Stimulated activated CD8-positive, alpha-beta memory T cell treated with anti-CD3 and anti-CD28 coated beads, Interleukin-12 subunit alpha, Interleukin-12 subunit beta, amount 100 ng/mL, for 4 hours (primary cell): ENCODE data around the gene RFPL3.
"Not testable (repeated sequence)": the region's sequence is repeated elsewhere in the genome, so short reads cannot be mapped to it uniquely, and the experiment has no call there.

Experiments
- DNase-seq: peaks from one replicate; pipeline ENCODE4 v3.0.0-alpha.2; 2020; ENCODE audit warnings: low read depth

RFPL3 gene

GRCh38 chr22:32353840-32354239 lies 3.8 kb upstream of the RFPL3 start:
- DNase-seq, result no peak

DNA sequence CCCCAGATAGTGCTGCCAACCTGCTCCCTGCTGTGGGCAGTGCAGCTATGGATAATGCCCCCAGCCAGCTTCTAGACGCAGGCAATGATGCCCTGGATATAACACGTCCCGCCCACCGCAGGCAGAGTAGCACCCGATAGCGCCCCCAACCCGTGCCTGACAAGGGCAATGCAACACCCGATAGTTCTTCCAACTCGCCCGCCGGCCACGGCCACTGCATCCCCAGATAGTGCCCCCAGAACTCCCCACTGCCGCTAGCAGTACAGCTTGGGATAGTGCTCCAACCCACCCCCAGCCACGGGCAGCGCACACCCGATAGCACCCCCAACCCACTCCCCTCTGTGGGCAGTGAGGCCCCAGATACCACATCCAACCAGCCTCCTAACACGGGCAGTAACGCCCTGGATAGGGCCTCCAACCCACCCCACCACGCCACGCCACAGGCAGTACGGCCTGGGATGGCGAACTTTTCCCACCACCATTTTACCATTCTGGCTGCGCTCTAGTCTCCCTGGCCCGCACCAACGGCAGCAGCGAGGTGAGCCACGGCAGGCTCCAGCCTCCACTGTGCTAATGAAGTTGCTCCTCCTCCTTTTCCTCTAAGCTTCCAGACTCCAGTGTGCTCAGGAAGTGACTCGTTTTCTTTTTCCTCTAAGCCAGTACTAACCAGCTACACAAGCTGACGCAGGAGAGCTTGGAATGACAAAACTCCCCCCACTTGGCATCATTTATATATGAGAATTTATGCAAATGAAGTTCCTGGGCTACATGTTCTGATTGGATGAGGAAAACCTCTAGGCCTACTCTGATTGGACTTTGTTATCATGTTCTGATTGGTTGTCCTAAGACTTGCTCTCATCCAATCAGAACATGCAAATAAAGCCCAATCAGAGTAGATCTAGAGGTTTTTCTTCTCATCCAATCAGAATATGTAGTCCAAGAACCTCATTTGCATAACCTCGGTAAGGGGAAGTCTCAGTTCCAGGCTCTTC lies 3.0 kb upstream of the RFPL3 start:
- DNase-seq, result no peak

DNA sequence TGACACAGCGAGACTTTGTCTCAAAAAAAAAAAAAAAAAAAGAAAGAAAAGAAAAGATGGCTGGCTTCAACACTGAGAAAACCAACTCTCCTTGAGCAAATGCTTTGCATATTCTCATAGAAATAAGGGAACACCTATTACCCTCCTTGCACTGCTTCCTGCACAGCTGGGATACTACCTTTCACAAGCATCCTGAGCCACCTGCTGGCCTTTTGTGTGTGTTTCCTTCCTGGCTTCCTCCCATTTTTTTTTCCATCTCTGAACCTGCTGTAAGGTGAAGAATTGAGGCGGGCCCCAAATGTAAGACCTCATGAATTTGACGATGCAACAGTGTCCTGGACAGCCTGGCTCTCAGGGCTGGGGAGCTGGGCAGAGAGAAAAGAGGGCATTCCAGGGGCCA lies 1.9 kb upstream of the RFPL3 start:
- no peak for DNase-seq

GRCh38 chr22:32360096-32360495 lies 2.4 kb downstream of the RFPL3 start:
- not testable (repeated sequence) for DNase-seq

DNA sequence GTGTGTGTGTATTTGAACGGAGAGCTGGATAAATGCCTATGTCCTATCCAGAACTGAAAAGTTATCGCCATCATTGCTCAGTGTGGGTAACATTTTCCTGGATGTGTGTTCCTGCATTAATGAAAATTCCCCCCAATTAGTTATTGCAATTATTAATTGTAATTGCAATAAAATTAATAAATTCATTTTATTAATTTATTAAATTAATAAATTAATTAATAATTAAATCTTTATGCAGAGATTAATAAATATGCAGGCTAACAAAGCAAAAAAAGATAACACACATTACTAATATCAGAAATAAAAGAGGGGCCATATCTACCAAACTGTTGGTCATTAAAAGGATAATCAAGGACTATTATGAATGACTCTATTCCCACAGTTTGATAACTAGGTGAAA lies 3.6 kb downstream of the RFPL3 start:
- no peak for DNase-seq

- DNase-seq, result no peak
Measured at GRCh38 chr22:32364210-32364609, 6.5 kb downstream of the RFPL3 start.

DNA sequence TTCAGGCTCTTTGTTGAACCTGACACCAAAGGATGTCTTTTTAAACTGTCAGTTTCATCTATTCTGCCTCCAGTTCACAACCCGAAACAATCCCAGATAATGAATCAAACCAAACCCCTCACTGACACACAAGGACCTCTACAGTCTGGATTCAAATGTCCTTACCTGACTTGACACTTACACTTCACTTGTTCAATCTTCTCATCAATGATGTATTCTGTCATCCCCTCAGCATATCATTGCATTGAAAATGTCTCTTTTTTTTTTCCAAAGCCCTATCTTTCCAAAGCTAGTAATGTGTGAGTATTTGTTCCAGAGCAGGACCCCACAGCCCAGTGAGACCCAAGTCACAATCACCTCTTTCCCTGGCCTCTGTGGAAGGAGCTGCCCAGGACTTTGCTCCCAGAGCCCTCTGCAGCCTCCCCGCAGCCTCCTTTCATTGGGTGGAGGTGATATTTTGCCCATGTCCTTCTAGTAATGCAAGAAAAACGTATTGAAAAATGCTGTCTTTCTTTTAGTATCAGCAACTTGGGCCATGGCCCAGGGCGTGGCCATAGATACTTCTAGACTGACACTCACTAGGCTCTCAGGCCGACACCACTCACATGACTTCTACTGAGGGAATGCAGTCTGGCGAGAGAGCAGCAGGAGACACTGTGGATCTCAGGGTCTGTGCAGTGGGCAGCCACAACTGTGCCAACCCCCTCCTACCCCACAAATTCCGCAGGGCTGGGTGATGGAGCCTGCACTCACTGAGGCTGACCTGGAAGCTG lies 18.2 kb downstream of the RFPL3 start:
- DNase-seq, result no peak

- no peak for DNase-seq
Measured at GRCh38 chr22:32376681-32377080, 19.0 kb downstream of the RFPL3 start.

- DNase-seq, result no peak
Measured at GRCh38 chr22:32378707-32379272, 21.1 kb downstream of the RFPL3 start.

- no peak for DNase-seq
Measured at GRCh38 chr22:32380991-32381390, 23.3 kb downstream of the RFPL3 start.

DNA sequence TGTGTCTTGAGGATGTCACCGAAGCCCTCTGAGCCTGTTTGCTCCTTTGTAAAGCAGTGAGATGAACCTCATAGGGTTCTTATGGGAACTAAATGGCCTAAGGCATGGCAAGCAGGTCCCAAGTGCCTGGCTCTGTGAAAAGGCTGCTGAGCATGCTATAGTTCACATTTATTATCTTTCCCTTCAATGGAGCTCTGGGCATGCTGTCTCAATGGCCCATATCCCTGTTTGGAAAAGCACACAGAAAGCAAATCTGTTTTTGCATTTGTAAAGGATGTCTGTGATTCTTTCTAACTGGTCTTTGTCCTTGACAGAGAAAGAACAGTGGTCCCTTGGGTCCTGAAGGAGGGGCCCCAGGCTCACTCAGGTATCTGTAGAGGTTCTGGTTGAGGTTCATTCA lies 28.0 kb downstream of the RFPL3 start:
- no peak for DNase-seq

DNA sequence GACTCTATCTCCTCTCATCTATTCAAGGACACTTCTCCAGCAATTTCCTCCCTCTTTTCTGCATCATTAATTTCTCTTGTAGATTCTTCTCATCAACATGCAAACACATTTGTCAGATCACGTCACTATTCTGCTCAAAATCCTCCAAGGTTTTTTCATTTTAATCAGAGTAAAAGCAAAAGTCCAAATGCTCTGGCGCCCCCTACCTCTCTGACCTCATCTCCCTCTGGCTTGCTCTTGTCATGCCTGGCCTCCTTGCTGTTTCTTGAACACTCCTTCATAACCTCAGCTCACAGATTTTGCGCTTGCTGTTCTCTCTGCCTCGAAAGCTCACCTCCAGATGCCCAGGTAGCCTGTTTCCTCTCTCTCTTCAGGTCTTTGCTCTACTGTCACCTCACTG lies 32.0 kb downstream of the RFPL3 start:
- no peak for DNase-seq

DNA sequence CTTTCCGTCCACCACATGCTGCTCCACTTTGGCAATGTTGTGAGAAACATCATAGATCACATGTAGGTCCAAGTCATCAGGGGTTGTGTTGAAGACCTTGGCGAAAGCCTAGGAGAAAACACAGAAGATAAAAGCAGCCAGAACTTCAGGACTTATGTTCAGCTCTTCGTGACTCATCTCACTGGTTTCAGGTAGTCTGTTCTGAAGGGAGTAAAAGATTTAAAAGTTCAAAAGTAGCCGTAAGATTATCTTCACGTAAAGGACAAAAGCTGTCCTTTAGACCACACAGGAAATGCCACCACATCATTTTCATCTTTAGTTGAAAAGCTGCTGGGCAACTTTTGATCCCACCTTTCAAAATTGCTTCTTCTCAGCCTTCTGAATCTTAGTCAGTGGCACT lies 37.4 kb downstream of the RFPL3 start:
- no peak for DNase-seq

- DNase-seq, result no peak
Measured at GRCh38 chr22:32396255-32396654, 38.6 kb downstream of the RFPL3 start.

DNA sequence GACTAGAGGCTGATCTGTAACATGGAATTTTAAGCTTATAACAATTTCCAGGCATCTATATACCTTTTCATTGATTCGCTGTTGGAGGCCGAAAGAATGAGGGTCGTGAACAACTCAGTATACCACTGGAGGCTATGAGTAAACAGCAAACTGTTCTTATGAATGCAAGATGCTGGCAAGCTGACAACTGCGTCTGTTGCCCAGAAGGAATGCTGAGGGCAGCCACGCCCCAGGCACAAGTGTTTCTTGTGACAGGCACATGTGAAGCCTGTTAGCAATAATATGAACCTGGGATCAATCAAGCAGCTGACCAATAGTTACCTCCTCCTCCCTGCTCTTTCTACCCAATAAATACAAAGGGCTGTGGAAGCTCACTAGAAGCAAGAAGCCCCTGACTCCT lies 39.1 kb downstream of the RFPL3 start:
- no peak for DNase-seq

GRCh38 chr22:32401486-32401885 lies 43.8 kb downstream of the RFPL3 start:
- no peak for DNase-seq

- DNase-seq, result no peak
Measured at GRCh38 chr22:32404021-32404420, 46.4 kb downstream of the RFPL3 start.

- no peak for DNase-seq
Measured at GRCh38 chr22:32407312-32407711, 49.6 kb downstream of the RFPL3 start.

DNA sequence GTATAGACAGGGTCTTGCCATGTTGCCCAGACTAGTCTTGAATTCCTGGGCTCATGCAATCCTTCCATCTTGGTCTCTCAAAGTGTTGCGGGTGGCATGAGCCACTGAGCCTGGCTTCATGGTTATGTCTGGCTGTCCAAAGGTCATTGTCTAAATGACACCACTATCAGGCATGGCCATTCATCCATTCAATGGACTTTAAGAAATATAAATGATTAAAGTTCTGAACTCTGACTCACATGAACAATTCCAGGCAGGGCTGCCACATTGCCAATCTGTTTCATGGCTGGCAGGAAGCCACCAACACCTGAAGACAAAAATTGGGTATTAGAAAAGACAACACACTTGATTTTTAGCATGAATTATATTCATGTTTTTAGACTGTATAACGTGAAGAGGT lies 50.3 kb downstream of the RFPL3 start:
- DNase-seq, result no peak

DNA sequence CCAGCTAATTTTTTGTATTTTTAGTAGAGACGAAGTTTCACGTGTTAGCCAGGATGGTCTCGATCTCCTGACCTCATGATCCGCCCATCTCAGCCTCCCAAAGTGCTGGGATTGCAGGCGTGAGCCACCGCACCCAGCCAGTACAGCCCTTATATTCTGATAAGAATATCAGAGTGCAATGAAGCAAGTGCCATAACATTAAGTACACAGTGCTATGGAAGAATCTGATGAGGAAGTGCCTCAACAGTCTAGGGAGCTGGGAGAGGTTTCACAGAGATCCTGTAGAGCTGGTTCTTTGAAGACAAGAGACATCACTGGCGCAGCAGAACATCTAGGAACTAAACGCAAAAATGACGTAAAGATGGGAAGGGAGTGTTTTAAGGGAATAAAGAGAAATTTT lies 52.3 kb downstream of the RFPL3 start:
- DNase-seq, result no peak

- no peak for DNase-seq
Measured at GRCh38 chr22:32410459-32410858, 52.8 kb downstream of the RFPL3 start.
